ENCODE results near the gene MAU2. TPM values are rescaled to one million over a fixed set of nuclear protein-coding genes. Genes with fewer than 3 reads are reported as not detected.

The MAU2 gene
- total and polyA plus RNA-seq, 2 of the 8 experiments (the other 6 are each of a cell fraction or from before 2014, with no cell fraction given): 32.0 to 40.8 TPM

- no peak for TF ChIP-seq TAF7 (optimal IDR thresholded peaks at IDR 0.05; ENCODE audit: borderline replicate concordance, low read depth, low read length)
- TF ChIP-seq, protein P1, sequence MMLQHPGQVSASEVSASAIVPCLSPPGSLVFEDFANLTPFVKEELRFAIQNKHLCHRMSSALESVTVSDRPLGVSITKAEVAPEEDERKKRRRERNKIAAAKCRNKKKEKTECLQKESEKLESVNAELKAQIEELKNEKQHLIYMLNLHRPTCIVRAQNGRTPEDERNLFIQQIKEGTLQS (IDR thresholded peaks at IDR 0.05; ENCODE audit: insufficient read depth, low read depth, low read length): no peak
- no peak for TF ChIP-seq SIX5 (IDR thresholded peaks at IDR 0.05; ENCODE audit: low read depth, low read length)
- no peak for TF ChIP-seq POLR2A (IDR thresholded peaks at IDR 0.05; ENCODE audit: control extremely low read depth in 1 of 2, low read depth in 2 of 2, low read length in 2 of 2)
- TF ChIP-seq SP1 (IDR thresholded peaks at IDR 0.05; ENCODE audit: low read depth, low read length): no peak
- no peak for TF ChIP-seq HDAC6 (IDR thresholded peaks at IDR 0.05; ENCODE audit: low read depth, low read length)
- no peak for TF ChIP-seq SP4 (IDR thresholded peaks at IDR 0.05; ENCODE audit: low read length)
Observed at GRCh38 chr19:19276851-19277250, 43.8 kb upstream of the MAU2 start (continued).
